NCI-H2196 treated with DMSO at 0.1 percent for 48 hours (cell line): Measurements from ENCODE around the gene HDAC9.

Experiments
- DNase-seq: peaks from one replicate; lab custom pipeline; 2025; ENCODE audit not compliant: unreplicated experiment; lab: John Stamatoyannopoulos, UW

HDAC9 gene

GRCh38 chr7:18873734-18874336, 378.3 kb downstream of the HDAC9 start:
- DNase-seq, result no peak

DNA sequence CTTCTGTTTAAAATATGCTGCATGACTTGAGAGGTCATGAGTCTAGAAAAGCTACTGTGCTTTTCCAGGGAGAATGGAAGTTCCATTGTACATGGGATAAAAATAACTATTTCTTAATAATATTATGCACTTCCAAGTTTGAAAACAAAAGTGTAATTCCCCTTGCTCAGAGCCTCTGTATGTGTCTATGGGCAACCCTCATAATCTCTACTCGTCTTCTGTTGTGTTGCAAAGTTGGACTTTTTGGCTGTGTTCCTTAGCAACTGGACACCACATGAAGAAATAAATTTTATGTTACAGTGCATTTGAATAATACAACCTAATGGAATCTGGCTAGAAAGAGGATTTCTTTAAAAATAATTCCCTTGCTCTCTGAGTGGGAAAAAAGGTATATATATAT, 379.3 kb downstream of the HDAC9 start:
- no peak for DNase-seq

- DNase-seq, result no peak
Measured at GRCh38 chr7:18877874-18878273, 382.3 kb downstream of the HDAC9 start.

DNA sequence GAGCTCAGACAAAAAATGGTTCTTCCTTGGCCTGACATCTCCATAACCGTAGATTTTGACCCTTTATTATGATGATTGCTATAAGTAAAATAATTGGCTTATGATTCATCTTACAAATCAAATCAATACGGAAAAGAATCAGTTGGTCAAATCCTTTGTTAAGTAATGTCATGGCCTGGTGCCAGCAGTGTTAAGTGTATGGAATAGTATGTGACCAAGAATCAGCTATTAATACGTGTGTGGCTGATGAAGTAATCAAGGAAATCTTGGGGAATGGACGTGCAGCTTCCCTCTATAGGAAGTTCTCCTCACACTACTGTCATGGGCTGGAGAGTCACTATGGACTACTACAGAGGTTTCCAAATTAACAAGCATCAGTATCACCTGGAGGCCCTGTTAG, 391.3 kb downstream of the HDAC9 start:
- no peak for DNase-seq

DNA sequence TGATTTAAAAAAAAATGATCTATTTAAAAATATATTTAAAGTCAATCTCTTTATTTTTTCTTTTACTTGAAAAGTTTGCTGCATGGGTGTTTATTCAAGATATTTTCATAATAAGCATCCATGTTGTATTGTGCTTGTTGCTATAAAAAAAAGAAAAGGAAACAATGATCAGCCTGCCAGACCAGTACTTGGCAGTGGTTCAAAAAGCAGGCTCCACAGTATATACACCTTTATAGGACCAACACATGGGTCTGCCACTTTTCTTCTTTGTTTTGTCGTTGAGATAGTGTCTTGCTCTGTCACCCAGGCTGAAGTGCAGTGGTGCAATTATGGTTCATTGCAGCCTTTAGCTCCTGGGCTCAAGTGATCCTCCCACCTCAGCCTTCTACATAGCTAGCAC, 393.9 kb downstream of the HDAC9 start:
- DNase-seq, result no peak

DNA sequence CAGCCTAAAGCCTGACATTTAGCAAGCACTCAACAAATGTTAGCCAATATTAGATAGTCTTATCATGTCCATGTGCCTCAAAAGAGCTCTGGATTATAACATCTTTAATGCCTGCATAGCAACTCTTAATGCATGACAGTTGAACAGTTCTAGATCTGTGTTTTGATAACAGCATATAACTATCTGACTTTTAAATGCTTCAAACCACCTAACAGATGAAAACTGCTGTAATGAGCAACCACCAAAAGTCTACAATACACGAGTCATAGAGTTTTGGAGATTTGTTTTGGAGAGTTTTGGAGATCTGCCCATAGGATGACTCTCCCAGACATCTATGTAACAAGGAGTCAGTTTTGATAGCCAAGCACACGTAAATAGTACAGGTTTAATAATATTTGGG, 394.6 kb downstream of the HDAC9 start:
- no peak for DNase-seq

- no peak for DNase-seq
Measured at GRCh38 chr7:18890885-18891621, 395.5 kb downstream of the HDAC9 start.

- no peak for DNase-seq
Measured at GRCh38 chr7:18893156-18893555, 397.6 kb downstream of the HDAC9 start.

GRCh38 chr7:18894155-18894554, 398.6 kb downstream of the HDAC9 start:
- no peak for DNase-seq

GRCh38 chr7:18895456-18895855, 399.9 kb downstream of the HDAC9 start:
- DNase-seq, result no peak

- DNase-seq, result no peak
Measured at GRCh38 chr7:18896343-18896975, 400.9 kb downstream of the HDAC9 start.

- no peak for DNase-seq
Measured at GRCh38 chr7:18900236-18900635, 404.7 kb downstream of the HDAC9 start.

DNA sequence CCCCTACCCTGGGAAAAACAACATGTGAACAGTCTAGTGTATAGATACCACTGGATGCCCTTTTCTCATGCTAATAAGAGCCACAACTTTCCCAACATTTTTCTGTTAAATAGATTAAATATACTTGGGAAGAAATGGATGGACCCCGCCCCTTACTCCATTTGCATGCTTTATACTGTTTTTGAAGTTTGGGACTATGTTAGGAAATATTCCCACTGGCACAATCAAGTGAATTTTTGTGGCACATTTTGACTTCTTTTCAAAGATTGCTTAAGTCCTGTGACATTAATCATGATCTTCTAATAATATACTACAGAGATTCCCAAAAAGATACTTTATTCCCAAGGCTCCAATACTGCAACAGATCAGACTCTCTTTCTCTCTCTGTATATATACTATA, 405.3 kb downstream of the HDAC9 start:
- no peak for DNase-seq

DNA sequence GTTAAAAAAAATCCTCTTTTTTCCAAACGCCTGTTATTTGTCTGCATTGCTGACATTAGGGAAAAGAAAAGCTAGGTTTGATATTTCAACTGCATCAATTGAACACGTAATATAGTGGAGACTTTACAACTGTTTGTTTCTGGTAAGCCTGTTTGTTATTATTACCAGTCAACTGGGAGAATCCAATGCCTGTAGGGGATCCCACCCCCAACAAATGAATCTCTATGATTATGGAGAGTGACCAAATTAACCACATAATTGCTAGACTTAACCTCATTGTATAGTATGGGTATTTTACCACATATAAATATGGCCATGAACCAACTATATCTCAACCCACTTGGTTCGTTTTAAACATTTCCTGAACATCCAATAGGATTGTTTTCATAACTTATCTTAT, 405.8 kb downstream of the HDAC9 start:
- no peak for DNase-seq

DNA sequence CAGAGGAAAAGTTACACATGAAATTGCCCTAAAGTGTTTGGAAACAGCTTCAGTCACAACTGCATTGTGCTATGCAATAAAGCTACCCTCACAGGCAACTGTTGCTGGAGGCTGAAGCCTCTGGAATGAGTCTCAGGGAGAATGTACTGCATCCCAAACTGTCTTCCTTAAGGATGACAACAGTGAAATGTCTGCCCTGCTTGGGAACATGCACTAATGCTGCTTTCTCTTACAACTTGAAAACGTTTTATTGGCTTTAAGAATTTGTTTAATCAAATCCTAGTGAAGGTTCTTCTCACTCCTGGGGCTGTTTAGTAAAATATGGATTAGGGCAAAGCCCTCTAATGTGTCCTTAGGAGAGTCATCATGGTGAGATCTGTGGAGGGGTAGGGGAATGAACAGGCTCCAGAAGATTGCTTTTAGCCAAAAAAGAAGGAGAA, 406.5 kb downstream of the HDAC9 start:
- no peak for DNase-seq

DNA sequence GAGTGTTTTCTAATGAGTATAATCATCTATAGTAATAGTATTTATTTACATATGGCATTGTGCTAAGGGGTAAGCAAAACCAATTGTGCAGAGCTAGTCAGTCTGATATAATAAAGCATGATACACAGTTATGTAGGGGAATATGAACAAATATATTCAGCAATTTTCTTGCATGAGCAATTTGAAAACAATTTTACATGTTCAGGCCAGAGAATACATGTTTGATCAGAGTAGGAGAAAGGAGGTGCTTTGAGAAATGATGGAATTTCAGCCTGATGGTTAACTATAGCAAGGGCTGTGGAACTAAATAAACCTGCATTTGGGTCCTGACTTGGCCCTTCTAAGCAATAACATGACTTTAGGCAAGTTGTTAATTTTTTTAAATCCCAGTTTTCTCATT, 407.3 kb downstream of the HDAC9 start:
- no peak for DNase-seq

- no peak for DNase-seq
Measured at GRCh38 chr7:18903695-18904094, 408.1 kb downstream of the HDAC9 start.

- DNase-seq, result no peak
Measured at GRCh38 chr7:18905316-18905943, 409.9 kb downstream of the HDAC9 start.

DNA sequence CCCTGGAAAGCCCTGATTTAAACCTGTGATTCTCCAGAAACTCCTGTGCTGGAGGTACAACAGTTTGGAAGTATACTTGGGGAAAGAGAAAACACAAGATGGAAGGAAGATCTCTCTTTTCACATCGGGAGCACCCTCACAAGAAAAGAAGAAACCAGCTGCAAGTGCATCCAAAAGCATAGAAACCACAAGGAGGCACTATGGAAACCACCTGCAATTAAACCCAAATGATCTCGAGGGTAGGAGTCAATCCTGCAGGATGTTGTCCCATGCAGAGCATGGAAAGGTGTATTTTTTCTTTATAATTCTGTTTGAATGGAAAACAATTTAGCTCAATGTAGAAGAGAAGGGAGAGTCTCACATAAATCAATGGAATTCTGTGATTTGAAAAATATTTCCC, 411.4 kb downstream of the HDAC9 start:
- DNase-seq, result no peak

GRCh38 chr7:18913106-18913505, 417.6 kb downstream of the HDAC9 start:
- no peak for DNase-seq

DNA sequence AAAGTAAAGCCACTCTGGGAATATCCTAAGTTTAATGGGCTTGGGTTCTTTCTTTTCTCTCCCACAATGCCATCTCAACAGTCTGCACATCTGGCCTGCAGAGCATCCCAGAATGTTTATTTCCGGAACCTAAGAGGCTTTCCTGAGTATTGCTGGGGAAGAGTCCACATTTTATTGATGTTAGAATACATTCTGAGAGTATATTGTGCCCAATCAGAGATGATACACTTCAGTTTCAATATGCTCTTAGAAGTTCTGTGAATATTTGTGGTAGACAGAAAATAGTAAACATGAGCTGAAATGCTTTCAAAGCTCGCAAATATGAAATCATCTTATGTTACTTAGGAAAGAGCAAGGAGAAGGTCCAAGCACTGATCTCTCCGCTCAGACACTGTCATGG, 421.3 kb downstream of the HDAC9 start:
- no peak for DNase-seq

- DNase-seq, result no peak
Measured at GRCh38 chr7:18927134-18927533, 431.6 kb downstream of the HDAC9 start.
